IMR-90 (cell line): Measurements from ENCODE around the gene SPHK1. TPM values are rescaled to one million over a fixed set of nuclear protein-coding genes. Genes with fewer than 3 reads are reported as not detected.

ENCODE experiments used
- ATAC-seq: fragments of 200-7000 bp; cut with Tn5 transposase; 2 replicates; pipeline ENCODE4 v1.9.1; 2020; ENCODE audit warnings: low read depth, mild to moderate bottlenecking, moderate library complexity
- BruUV-seq: library from RNA; stranded (reverse); fragments of 400-500 nt; replicated peaks from 2 replicates; lab custom pipeline; 2021; lab: Mats Ljungman, UMichigan
- CTCF ChIA-PET: fragments of 300-600 bp; formaldehyde crosslinking; extraction: SDS; loops from one replicate; lab custom pipeline; 2021; ENCODE audit warnings: antibody characterized with exemption; lab: Yijun Ruan, JAX
- POLR2A ChIA-PET: fragments of 300-600 bp; sonication (Branson Sonifier 250); formaldehyde crosslinking; loops from one replicate; lab custom pipeline; 2022; ENCODE audit warnings: antibody characterized with exemption; ENCODE audit not compliant: unreplicated experiment; lab: Charles Lee
- DNase-seq: peaks from one replicate; pipeline ENCODE4 v3.0.0; 2013
- H2AFZ ChIP-seq: replicated peaks from 2 replicates; pipeline ENCODE3; 2013; ENCODE audit warnings: low read length, mild to moderate bottlenecking; ENCODE audit not compliant: poor library complexity
- H2AK5ac ChIP-seq: 2 replicates; pipeline ENCODE4 v1.6.1; 2013; ENCODE audit warnings: low read depth, low read length, inconsistent platforms
- H2AK9ac ChIP-seq: replicated peaks from 2 replicates; pipeline ENCODE3; 2013; ENCODE audit warnings: mild to moderate bottlenecking, low read depth, low read length, moderate library complexity; ENCODE audit not compliant: poor library complexity
- H2BK120ac ChIP-seq: 2 replicates; pipeline ENCODE4 v1.6.1; 2013; ENCODE audit warnings: low read depth, low read length, inconsistent platforms
- H2BK15ac ChIP-seq: 3 replicates; pipeline ENCODE4 v1.6.1; 2013; ENCODE audit warnings: low read depth, low read length, inconsistent platforms
- H2BK20ac ChIP-seq: 2 replicates; pipeline ENCODE4 v1.6.1; 2013; ENCODE audit warnings: low read depth, mild to moderate bottlenecking, inconsistent platforms, low read length, moderate library complexity
- H2BK5ac ChIP-seq: 2 replicates; pipeline ENCODE4 v1.6.1; 2013; ENCODE audit warnings: mild to moderate bottlenecking, low read depth, low read length, inconsistent platforms; ENCODE audit not compliant: poor library complexity, severe bottlenecking
- H3K14ac ChIP-seq: replicated peaks from 2 replicates; pipeline ENCODE4 v1.6.1; 2013; ENCODE audit warnings: low read depth, low read length, inconsistent platforms
- H3K18ac ChIP-seq: 2 replicates; pipeline ENCODE4 v1.6.1; 2013; ENCODE audit warnings: low read depth, low read length, control low read depth
- H3K23ac ChIP-seq: 2 replicates; pipeline ENCODE4 v1.6.1; 2013; ENCODE audit warnings: low read depth, low read length, inconsistent platforms
- H3K27ac ChIP-seq: 2 replicates; pipeline ENCODE4 v1.5.1; 2013; ENCODE audit warnings: mild to moderate bottlenecking, control low read depth, low read length; ENCODE audit not compliant: insufficient read depth
- H3K27me3 ChIP-seq: 2 replicates; pipeline ENCODE4 v1.6.1; 2013; ENCODE audit warnings: low read length; ENCODE audit not compliant: control insufficient read depth, insufficient read depth
- H3K36me3 ChIP-seq: 2 replicates; pipeline ENCODE4 v1.6.1; 2013; ENCODE audit warnings: low read length, mixed read lengths; ENCODE audit not compliant: control insufficient read depth, insufficient read depth
- H3K4ac ChIP-seq: 2 replicates; pipeline ENCODE4 v1.6.1; 2013; ENCODE audit warnings: low read depth, low read length, inconsistent platforms
- H3K4me1 ChIP-seq: 2 replicates; pipeline ENCODE4 v1.6.1; 2013; ENCODE audit warnings: low read length, mixed read lengths; ENCODE audit not compliant: control insufficient read depth, insufficient read depth
- H3K4me2 ChIP-seq: 2 replicates; pipeline ENCODE4 v1.6.1; 2013; ENCODE audit warnings: low read depth, mild to moderate bottlenecking, control low read depth, low read length, moderate library complexity
- H3K4me3 ChIP-seq: 2 replicates; pipeline ENCODE4 v1.5.1; 2013; ENCODE audit warnings: low read depth, mild to moderate bottlenecking, control low read depth, low read length, moderate library complexity; ENCODE audit not compliant: insufficient read depth
- H3K56ac ChIP-seq: 2 replicates; pipeline ENCODE4 v1.6.1; 2013; ENCODE audit warnings: low read length, inconsistent platforms; ENCODE audit not compliant: insufficient read depth; ENCODE audit errors: extremely low read depth
- H3K79me1 ChIP-seq, 2 experiments: 2 replicates each; pipeline ENCODE4 v1.6.1; 2013; ENCODE audit warnings: low read length in 2 of 2, inconsistent platforms in 1 of 2, low read depth in 1 of 2
- H3K9ac ChIP-seq: 2 replicates; pipeline ENCODE4 v1.6.1; 2013; ENCODE audit warnings: low read depth, low read length, control low read depth
- H3K9me1 ChIP-seq: 2 replicates; pipeline ENCODE4 v1.6.1; 2013; ENCODE audit warnings: low read length, inconsistent platforms; ENCODE audit not compliant: insufficient read depth
- H3K9me3 ChIP-seq: 2 replicates; pipeline ENCODE4 v1.6.1; 2013; ENCODE audit warnings: low read length; ENCODE audit not compliant: control insufficient read depth, insufficient read depth
- H4K20me1 ChIP-seq: 2 replicates; pipeline ENCODE4 v1.6.1; 2013; ENCODE audit warnings: low read length, inconsistent platforms; ENCODE audit not compliant: insufficient read depth
- H4K5ac ChIP-seq: 2 replicates; pipeline ENCODE4 v1.6.1; 2013; ENCODE audit warnings: mild to moderate bottlenecking, low read depth, low read length, control low read depth
- H4K8ac ChIP-seq, 2 experiments: 2 replicates each; pipeline ENCODE4 v1.6.1; 2013; ENCODE audit warnings: low read depth in 2 of 2, low read length in 2 of 2, control low read depth in 1 of 2, inconsistent platforms in 1 of 2
- H4K91ac ChIP-seq: 2 replicates; pipeline ENCODE4 v1.6.1; 2013; ENCODE audit warnings: low read depth, low read length, inconsistent platforms; ENCODE audit not compliant: insufficient read depth
- BHLHE40 ChIP-seq: fragments of 150-350 bp; IDR thresholded peaks from 2 replicates; pipeline ENCODE4 v1.6.1; 2016; ENCODE audit warnings: mild to moderate bottlenecking, low read depth, low read length
- CEBPB ChIP-seq: IDR thresholded peaks from 2 replicates; pipeline ENCODE4 v1.6.1; 2012; ENCODE audit warnings: low read depth, low read length, improper control_type of control experiment
- CHD1 ChIP-seq: IDR thresholded peaks from 2 replicates; pipeline ENCODE4 v1.6.1; 2012; ENCODE audit warnings: low read depth, low read length, improper control_type of control experiment
- CTCF ChIP-seq: conservative IDR thresholded peaks from 2 replicates; pipeline ENCODE4 v1.5.1; 2012; ENCODE audit warnings: mild to moderate bottlenecking, low read depth, low read length, improper control_type of control experiment
- ELK1 ChIP-seq: fragments of 150-350 bp; IDR thresholded peaks from 2 replicates; pipeline ENCODE4 v1.6.1; 2016; ENCODE audit warnings: low read depth, mild to moderate bottlenecking, low read length, moderate library complexity, borderline replicate concordance
- FOS ChIP-seq: fragments of 150-350 bp; IDR thresholded peaks from 2 replicates; pipeline ENCODE4 v1.6.1; 2016; ENCODE audit warnings: low read depth, low read length
- MAFK ChIP-seq: IDR thresholded peaks from 2 replicates; pipeline ENCODE4 v1.6.1; 2012; ENCODE audit warnings: low read depth, low read length, improper control_type of control experiment
- MAZ ChIP-seq: IDR thresholded peaks from 2 replicates; pipeline ENCODE4 v1.6.1; 2012; ENCODE audit warnings: low read depth, mild to moderate bottlenecking, low read length, improper control_type of control experiment, moderate library complexity, borderline replicate concordance
- MXI1 ChIP-seq: IDR thresholded peaks from 2 replicates; pipeline ENCODE4 v1.6.1; 2012; ENCODE audit warnings: low read depth, mild to moderate bottlenecking, low read length, moderate library complexity, borderline replicate concordance
- NFE2L2 ChIP-seq: fragments of 150-350 bp; IDR thresholded peaks from 2 replicates; pipeline ENCODE4 v1.6.1; 2016; ENCODE audit warnings: low read depth, mild to moderate bottlenecking, low read length
- POLR2A ChIP-seq: IDR thresholded peaks from 2 replicates; pipeline ENCODE4 v1.6.1; 2012; ENCODE audit warnings: mild to moderate bottlenecking, low read depth, low read length
- RAD21 ChIP-seq: IDR thresholded peaks from 2 replicates; pipeline ENCODE4 v1.6.1; 2012; ENCODE audit warnings: low read length, improper control_type of control experiment
- RCOR1 ChIP-seq: IDR thresholded peaks from 2 replicates; pipeline ENCODE4 v1.6.1; 2012; ENCODE audit warnings: mild to moderate bottlenecking, low read length, improper control_type of control experiment; ENCODE audit not compliant: insufficient replicate concordance
- RFX5 ChIP-seq: IDR thresholded peaks from 2 replicates; pipeline ENCODE4 v1.8.0; 2012; ENCODE audit warnings: low read depth, mild to moderate bottlenecking, low read length, moderate library complexity
- SMC3 ChIP-seq: fragments of 150-350 bp; IDR thresholded peaks from 2 replicates; pipeline ENCODE4 v1.6.1; 2016; ENCODE audit warnings: low read depth, mild to moderate bottlenecking, antibody characterized with exemption, low read length, moderate library complexity
- USF2 ChIP-seq: fragments of 150-350 bp; IDR thresholded peaks from 2 replicates; pipeline ENCODE4 v1.6.1; 2017; ENCODE audit warnings: mild to moderate bottlenecking, antibody characterized with exemption, low read length, low read depth
- WGBS, 2 experiments: methylation state at CpG; one replicate each; pipeline versions ENCODE4 v1.1.5 to v1.1.7; 2013; ENCODE audit warnings: missing lambda C conversion rate in 2 of 2; ENCODE audit not compliant: insufficient read length in 1 of 2; ENCODE audit errors: extremely low coverage in 2 of 2; 5-methylcytosine and 5-hydroxymethylcytosine counted together
- dilution Hi-C: fragments of 300-500 bp; cut with HindIII; formaldehyde crosslinking; loops from one replicate; pipeline ENCODE4 v1.14.3; 2018; ENCODE audit warnings: low sequenced_read_pairs; ENCODE audit not compliant: unreplicated experiment
- in situ Hi-C: fragments of 300-500 bp; cut with MboI; formaldehyde crosslinking; loops from 3 replicates; pipeline ENCODE4 v1.14.3; 2019; ENCODE audit warnings: low sequenced_read_pairs, inconsistent platforms, mixed read lengths
- intact Hi-C: fragments of 100-400 bp; cut with micrococcal nuclease; formaldehyde crosslinking; loops from 2 replicates; pipeline ENCODE4 v1.10.0; 2022
- polyA plus RNA-seq, 3 experiments: library from polyadenylated mRNA; depleted of rRNA; stranded (reverse); fragments of >200 nt; gene quantifications; 2 replicates each; pipeline ENCODE4 v1.2.3, GENCODE V29; 2012; ENCODE audit warnings: low replicate concordance in 1 of 3
- total RNA-seq: library from RNA; depleted of rRNA; stranded (reverse); fragments of >200 nt; gene quantifications from 2 replicates; pipeline ENCODE4 v1.2.3, GENCODE V29; 2012

Gene SPHK1
- total and polyA plus RNA-seq, 2 of the 4 experiments (the other 2 are of a cell fraction) = 44.4 to 82.7 TPM

- POLR2A ChIA-PET = interaction anchor here (0.5 kb wide), 1 partner anchor 17 kb away, joined by 9 read pairs; no protein-coding TSS in a partner anchor
- Histone ChIP-seq H2AFZ (peak overlapping the region; percentile 52), H3K56ac (no peak overlapping the region), H3K36me3 (no peaks in the 10 kb centered on the region), H3K27ac (peak overlapping the region; percentile 11; the same call in 1 of the 2 replicates), H2AK9ac (peak overlapping the region; percentile 92), H3K23ac (peak overlapping the region; percentile 55; the same call in 1 of the 2 replicates), H3K4ac (peak overlapping the region; percentile 90), H3K14ac (peak overlapping the region; percentile 90), H3K9me1 (peaks cover 18% of the 10 kb centered on the region), H2BK5ac (peak overlapping the region; percentile 14), H3K79me1 (peaks cover 0 to 28% of the 10 kb centered on the region in 2 experiments; a peak in 2 of 4 replicates), H4K91ac (peak overlapping the region; percentile 77), H4K8ac (peak overlapping the region; percentile 30 to 94; a peak in 2 of 4 replicates), H3K27me3 (no peaks in the 10 kb centered on the region), H4K20me1 (peaks cover 3% of the 10 kb centered on the region; the same call in 1 of the 2 replicates), H3K4me2 (no peak overlapping the region), H3K4me3 (no peak overlapping the region), H3K4me1 (peaks cover 25% of the 10 kb centered on the region), H2BK15ac (peak overlapping the region; percentile 75; the same call in 1 of the 3 replicates), H4K5ac (peak overlapping the region; percentile 16; the same call in 1 of the 2 replicates), H2AK5ac (peak overlapping the region; percentile 88), H2BK120ac (peak overlapping the region; percentile 89), H2BK20ac (peak overlapping the region; percentile 89), H3K9me3 (no peaks in the 10 kb centered on the region), H3K9ac (peak overlapping the region; percentile 0; the same call in 1 of the 2 replicates), H3K18ac (no peak overlapping the region)
- in situ Hi-C loops (no loop called here), intact Hi-C loops (no loop called here), dilution Hi-C loops (no loop called here)
- TF ChIP-seq NFE2L2 = no peak
- no peak for TF ChIP-seq POLR2A
- no peak for TF ChIP-seq MAZ
- TF ChIP-seq CEBPB = no peak
- no peak for TF ChIP-seq CHD1
- TF ChIP-seq MXI1 = no peak
- TF ChIP-seq RCOR1 = no peak
- no peak for TF ChIP-seq USF2
- TF ChIP-seq RAD21 = no peak
- TF ChIP-seq MAFK = no peak
- no peak for TF ChIP-seq CTCF
- no peak for TF ChIP-seq FOS
- TF ChIP-seq SMC3 = no peak
- TF ChIP-seq BHLHE40 = no peak
- no peak for TF ChIP-seq RFX5
- no peak for TF ChIP-seq ELK1
- 72% methylated on average over 10 of the region's 10 CpGs; no CpG with 5 or more reads in 1 of the 2 experiments for WGBS, 2 experiments
- no peak for ATAC-seq
- no peak for DNase-seq
- no TSS peak for BruUV-seq
- CTCF ChIA-PET = interaction anchor here (1.2 to 1.5 kb wide), 2 partner anchors 17 to 29 kb away, joined by 3 to 4 read pairs; no protein-coding TSS in a partner anchor
Measured at GRCh38 chr17:76369379-76369778, 15.0 kb upstream of the SPHK1 start.
